GM15510 (cell line): ENCODE results near the gene RAVER2.

Source experiments
- POLR2A ChIP-seq: IDR thresholded peaks from 3 replicates; pipeline ENCODE4 v1.6.1; 2011; ENCODE audit warnings: borderline replicate concordance; ENCODE audit not compliant: insufficient read length; ENCODE audit errors: extremely low read depth

The RAVER2 gene

GRCh38 chr1:64743954-64744491 lies 852 bp upstream of the RAVER2 start:
- no peak for TF ChIP-seq POLR2A

DNA sequence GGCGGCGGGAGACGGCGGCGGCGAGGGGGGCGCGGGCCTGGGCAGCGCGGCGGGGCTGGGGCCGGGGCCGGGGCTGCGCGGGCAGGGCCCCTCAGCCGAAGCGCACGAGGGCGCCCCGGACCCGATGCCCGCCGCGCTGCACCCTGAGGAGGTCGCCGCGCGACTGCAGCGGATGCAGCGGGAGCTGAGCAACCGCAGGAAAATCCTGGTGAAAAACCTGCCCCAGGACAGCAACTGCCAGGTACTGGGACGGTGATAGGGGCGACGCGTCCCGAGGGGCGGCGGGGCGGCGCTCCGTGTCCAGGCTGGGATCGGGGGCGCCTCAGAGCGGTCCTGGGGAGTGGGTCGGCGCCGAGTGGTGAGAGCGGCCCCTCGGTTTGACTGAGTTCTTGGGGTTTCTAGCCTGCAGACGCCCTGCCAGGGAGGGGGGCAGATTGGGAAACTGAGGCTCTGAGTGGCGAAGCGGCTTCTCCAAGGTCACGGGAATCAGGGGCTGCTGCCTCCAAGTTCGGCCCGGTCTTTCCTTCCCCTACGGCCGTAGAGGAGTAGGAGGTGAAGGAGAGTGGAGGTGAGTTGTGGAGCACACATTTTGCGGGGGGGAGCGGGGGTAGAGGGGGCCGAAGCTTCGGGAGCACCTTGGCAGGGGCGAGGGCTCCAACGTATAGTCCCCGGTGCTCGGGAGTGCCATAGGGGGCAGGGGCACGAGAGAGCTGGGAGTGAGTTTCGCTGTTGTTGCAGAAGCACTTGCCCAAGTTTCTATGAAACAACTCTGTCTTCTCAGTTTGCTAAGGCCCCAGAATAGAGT lies 508 bp downstream of the RAVER2 start:
- TF ChIP-seq POLR2A: no peak

DNA sequence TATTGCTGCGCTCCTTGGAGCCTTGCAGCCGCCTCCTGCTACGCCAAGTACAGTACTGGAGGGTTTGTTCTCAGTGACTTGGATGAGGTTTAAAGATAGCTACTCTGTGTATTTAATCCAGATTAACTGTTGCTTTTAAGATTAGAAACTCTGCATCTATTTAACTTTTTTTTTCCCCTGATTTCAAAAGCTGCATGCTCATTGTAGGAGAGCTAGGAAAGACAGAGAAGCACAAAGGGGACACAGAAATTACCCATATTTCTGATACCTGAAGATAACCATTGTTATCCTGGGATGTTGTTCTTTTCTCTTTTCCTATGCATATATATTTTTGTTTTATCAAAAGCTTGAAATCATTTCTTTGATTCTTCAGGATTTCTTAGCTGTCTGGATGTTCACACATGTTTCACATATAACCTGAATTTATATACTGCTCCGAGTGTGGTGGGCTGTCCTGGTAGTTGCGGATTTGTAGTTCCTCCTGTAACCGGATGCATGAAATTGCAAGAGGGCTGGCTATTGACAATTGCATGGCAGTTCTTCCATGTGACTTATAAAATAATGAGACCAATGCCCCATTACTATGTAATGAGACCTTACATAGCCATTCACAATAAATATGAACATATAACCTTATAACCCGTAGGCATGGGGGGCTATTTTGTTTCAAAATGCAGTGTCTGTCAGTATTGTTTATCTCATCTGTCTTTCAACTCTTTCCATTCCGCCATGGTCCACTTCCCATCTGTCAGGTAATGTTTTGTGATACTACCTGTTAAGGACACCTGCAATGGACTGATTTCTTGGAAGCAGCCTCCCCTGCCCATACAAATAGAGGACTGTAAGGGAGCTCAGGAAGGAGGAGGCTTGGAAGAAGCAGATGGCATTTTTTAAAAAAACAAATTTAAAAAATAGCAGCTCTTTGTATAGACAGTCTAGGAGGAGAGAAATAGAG lies 1.4 kb downstream of the RAVER2 start:
- TF ChIP-seq POLR2A: no peak

DNA sequence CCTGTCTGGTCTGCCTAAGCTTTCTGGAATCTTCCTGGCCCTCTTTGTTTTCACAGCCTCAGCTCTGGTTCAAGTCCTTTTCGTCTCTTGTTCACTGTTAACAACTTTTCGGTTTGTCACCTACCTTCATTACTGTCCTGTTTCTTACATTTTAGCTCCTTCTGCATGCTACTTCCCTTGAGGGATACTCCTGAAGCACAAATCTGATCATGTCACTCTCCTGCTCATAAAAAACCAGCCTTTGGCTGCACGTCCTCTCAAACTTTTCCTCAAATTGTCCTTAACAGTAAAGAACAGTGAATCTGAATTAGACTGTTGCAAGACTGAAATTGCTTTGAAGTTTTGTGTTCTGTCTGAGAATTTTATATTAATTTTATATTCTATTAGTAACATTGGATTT lies 3.3 kb downstream of the RAVER2 start:
- no peak for TF ChIP-seq POLR2A

GRCh38 chr1:64748706-64749105 lies 3.8 kb downstream of the RAVER2 start:
- TF ChIP-seq POLR2A: no peak

- no peak for TF ChIP-seq POLR2A
Measured at GRCh38 chr1:64750092-64750491, 5.2 kb downstream of the RAVER2 start.

DNA sequence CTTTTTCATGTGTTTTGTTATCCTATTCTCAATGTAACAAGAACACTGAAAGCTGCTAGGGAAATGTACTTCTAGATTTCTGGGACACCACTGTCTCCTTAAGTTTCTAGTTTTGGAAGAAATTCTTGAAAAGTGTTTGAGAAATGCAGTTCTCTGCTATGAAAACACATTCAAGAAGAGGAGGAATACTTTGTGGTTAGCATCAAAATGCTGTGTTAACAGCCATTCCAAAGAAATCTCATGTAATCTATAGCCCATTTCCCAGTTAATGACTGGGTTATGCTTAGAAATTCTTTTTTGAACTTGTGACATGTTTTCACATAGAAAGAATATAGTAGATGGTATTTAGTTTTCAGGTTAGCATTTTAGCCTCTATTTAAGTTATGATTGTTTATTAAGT lies 6.0 kb downstream of the RAVER2 start:
- no peak for TF ChIP-seq POLR2A

DNA sequence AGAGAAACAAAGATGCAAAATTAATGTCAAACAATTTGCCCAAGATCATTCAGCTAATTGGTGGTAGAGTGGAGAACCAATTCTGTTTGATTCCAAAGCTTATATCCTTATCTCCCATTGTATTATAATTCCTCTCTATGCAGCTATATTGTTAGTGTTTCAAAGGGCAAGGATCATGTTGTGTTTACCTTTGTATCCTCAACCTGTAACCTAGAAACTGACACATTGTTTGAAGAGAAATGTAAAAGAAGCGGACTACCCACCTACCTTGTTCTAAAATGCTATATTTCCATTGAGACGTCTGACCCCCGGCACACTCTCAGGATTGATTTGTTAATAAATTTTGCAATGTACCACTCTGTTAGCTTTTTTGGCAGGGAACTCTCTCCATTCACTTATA lies 9.3 kb downstream of the RAVER2 start:
- no peak for TF ChIP-seq POLR2A

DNA sequence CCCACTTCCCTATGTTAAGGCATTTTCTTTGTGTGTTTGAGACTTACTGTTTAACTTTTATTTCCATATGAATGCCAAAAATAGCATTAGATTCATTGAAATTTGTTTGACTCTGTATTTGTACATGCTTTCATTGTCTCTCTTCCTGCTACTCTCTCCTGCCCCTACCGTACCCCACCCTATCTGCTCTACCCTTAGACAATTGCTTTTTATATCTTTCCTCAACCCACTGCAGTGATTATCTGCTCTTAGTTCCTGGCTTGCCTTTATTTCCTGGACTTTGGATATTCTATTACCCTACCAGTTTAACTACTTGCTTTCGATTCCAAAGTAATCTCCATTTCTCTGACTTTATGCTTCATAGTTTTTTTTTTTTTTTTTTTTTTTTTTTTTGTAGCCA lies 10.5 kb downstream of the RAVER2 start:
- TF ChIP-seq POLR2A: no peak

GRCh38 chr1:64756770-64757169 lies 11.9 kb downstream of the RAVER2 start:
- TF ChIP-seq POLR2A: no peak

GRCh38 chr1:64757213-64757612 lies 12.3 kb downstream of the RAVER2 start:
- TF ChIP-seq POLR2A: no peak

- TF ChIP-seq POLR2A: no peak
Measured at GRCh38 chr1:64758233-64758632, 13.4 kb downstream of the RAVER2 start.

GRCh38 chr1:64759968-64760367 lies 15.1 kb downstream of the RAVER2 start:
- TF ChIP-seq POLR2A: no peak

GRCh38 chr1:64765012-64765411 lies 20.1 kb downstream of the RAVER2 start:
- no peak for TF ChIP-seq POLR2A

GRCh38 chr1:64765826-64766225 lies 21.0 kb downstream of the RAVER2 start:
- no peak for TF ChIP-seq POLR2A
